HUDEP-2 (cell line): ENCODE results near the gene COL1A2.

ENCODE experiments used
- DNase-seq, 76 experiments: peaks; one replicate each; lab custom pipeline; 2025; ENCODE audit not compliant: unreplicated experiment in 76 of 76; lab: John Stamatoyannopoulos, UW

Gene COL1A2

DNA sequence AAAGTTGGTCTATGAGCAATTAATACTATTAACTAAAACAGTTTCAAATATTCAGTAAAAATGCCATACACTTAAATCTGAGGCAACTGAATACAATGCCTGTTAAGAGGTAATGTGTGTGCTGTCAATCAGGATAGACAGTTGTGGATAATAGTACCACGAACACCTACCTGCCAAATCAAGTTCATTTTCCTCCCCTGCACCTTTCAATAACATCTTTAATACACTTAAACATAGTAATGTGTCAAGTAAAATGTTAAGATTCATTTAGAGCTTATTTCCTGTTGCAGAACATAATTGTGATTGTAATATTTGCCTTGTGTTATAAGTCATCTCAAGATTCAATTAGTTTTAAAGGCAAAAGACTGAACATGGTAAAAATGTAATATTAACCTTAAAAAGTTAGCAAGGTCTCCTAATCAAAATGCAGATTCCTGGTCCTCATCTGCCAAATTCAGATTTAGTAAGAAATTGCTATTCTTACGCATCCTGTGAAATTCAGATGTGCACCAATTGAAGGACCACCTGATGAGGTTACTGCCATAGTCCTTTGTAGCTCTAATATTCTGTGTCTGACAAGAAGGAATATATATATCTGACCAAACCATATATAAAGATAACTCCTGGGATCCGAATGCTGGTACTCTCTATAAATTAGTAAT is 37.1 kb downstream of the COL1A2 start:
- DNase-seq = no peak

DNA sequence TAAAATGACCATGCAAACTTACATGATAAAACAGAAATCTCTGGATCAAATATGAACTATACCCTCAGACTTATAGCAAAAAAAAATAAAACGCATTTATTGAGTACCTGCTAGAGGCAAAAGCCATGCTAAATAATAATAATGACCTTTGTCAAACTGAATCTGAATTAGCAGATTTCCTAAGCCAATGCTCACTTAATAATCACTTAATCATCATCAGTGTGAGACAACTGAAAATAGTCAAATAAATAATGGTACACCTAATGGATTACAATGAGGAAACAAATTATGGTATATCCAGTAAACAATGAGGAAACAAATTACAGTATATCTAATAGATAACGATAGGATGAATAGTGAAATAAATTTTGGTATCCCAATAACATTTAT is 37.6 kb downstream of the COL1A2 start:
- DNase-seq = no peak

DNA sequence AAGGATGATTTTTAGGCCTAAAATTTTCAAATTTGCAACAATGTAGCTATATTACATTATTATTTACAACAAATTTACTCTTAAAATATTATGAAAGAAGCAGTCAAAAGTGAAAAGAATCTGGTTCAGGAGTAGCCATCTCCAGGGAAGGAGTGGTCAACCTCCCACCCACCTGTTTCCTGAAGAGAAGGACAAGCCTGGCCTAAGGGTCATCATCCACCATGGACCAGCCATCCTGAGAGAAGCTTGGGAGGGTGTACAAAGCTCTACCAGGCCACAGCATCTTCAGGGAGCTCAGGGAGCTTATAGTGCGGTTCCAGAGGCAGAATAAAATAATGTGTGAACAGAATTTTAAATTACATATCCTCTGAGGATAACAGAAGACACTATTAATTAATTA is 38.1 kb downstream of the COL1A2 start:
- DNase-seq = no peak

DNA sequence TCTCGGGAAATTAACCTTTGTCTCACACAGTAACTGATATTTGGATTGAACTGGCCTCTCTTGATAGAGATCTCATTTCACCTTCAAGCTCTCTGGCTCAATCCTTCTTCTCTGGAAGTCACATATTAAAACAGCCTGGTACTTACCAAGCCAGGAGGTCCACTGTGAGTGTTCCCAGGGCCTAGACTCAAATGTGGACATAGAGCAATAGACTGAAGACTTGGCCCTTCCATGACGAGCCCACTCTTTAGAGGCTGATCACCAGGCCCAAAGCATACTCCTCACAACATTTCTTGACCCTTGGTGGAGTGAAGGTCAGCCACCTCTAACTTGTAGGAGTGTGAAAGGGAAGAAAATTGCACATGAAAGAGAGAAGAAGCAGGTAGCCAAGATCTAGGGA is 38.5 kb downstream of the COL1A2 start:
- DNase-seq = no peak

DNA sequence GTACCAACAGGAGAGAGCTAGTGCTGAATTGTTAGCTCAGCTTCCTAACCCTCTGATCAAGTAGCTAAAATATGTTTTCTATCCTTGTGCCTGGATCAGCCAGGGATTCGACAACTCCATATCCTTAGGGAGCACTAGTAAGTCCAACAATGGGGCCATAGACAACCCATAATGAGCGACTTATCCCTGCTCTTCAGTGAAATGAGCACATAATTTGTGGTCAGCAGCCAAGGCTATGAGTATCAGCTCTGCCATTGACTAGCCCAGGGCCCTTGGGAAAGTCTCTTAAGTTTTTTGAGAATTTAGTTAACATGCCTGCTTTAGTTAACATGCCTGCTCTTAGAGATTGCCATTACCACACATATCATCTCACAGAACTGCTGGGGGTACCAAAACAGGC is 39.3 kb downstream of the COL1A2 start:
- DNase-seq = no peak

DNA sequence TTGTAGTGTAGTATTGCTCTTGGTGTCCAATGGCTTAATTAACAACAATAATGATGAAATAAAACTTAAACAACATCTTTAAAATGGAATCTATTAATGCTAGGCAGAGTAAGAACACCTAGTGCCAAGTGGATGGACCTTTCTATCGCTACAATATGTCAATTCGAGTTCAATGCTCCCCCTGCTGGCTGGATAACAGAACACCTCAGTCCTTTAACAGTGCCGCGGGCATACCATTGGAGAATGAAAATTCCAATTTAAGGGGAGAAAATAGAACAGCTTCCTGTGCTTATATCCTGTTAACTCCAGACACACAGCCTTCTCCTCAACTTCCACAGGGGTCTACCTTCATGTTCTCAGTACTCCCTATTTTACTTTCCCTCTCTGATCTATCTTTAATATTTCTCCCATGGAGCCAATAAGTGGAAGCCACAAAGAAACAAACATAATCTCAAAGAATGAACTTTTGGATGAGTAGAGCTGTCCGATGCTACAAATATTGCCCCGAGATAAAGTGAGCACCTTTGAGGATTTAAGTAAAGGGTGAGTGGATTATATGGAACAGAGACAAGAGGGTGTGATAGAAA is 41.4 kb downstream of the COL1A2 start:
- peak in 52 of 76 experiments; percentile 3 to 74 (median 22) for DNase-seq

DNA sequence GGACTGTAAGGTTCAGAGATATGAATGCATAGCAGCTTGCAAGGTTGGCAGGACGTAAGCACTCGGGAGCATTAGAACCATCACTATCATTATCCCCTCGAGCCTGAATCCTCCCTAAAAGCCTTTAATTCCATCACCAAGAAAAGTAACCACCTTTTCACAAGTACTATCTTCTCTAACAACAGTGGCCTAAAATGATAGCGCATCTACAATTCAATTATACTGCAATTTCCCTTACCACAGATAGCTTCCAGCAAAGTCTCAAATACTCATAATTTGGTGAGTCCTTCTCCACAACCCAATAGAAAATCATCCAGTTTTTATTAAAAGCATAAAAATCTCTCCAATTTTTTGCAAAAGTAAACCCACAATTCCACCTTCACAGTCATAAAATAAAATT is 42.0 kb downstream of the COL1A2 start:
- DNase-seq = no peak

DNA sequence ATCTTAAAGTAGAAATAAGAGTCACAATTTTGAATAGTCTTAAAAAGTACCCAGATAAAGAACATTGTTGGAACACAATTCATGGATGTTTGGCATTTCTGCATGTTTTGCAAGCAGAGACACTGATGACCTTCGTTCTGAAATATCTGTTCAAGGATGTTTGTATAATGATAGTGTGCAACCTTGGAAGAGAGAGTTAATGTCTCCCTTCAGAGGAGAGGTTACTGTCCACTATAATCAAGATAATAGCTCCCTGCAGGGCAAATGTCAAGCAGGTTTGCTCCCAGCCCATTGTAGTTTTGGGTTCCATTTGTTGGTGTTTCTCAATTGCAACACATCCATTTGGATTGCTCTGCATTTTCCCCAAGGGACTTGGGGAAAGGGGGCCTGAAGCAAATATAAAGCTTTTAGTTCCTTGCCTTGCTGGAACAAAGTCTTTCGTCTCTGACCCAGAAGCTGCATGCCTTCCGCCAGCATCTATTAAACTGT is 45.2 kb downstream of the COL1A2 start:
- no peak for DNase-seq

DNA sequence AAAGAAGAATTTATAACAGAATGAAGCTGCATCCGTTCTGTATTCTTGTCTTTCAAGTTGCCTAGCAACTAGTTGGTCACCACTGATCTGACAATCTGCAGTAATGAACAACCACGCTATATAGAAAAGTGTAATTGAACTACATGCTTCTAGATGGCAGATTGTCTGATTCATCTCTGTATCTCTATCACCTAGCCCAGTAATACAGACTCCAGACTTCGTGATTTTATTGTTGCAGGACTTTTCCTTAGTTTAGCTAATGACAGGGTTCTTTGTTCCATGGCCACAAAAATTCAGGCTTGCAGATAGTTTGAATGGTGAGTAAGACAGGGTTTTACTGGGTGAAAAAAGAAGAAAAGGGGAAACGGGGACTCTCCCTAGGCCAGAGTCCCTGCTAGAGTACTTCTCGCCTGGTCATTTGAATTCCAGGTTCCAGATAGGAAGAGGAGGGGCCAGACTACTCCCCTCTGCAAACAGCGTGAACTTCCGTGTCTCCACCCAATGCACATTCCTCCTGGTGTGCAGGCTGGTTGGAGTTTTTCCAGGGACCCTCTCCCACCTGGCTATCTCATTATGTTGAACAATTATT is 45.9 kb downstream of the COL1A2 start:
- DNase-seq = no peak

DNA sequence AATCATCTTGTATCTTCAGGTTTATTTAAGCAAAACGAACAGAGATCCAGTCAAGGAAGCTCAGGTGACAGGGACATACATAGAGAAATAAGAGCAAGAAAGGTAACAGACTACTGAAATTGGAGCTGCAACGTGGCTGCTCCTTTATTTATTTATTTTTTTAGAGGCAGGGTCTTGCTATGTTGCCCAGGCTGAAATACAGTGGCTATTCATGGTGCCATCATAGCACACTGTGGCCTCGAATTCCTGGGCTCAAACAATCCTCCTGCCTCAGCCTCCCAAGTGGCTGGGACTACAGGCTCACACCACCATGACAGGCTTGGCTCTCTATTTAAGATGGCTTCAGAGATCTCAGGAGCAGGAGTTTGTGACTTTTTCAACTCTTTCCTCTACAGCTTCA is 46.4 kb downstream of the COL1A2 start:
- DNase-seq = no peak

DNA sequence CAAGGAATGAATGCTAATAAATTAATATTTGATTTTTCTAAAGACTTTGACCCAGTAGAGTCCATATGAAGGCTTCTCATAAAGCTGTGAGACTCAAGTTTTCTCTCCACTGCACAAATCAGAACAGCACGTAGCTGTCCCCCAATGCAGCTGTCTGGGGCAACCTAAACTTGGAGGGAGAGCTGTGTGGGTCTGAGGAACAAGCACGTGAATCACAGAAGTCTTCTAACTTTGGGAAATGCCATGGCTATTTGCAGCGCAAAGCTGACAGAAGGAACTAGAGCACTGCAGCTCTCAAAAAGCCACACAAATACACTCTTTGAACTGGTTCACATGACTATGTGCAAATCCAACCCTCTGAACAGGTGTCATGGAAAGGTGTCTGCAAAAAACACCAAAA is 47.9 kb downstream of the COL1A2 start:
- DNase-seq = no peak

DNA sequence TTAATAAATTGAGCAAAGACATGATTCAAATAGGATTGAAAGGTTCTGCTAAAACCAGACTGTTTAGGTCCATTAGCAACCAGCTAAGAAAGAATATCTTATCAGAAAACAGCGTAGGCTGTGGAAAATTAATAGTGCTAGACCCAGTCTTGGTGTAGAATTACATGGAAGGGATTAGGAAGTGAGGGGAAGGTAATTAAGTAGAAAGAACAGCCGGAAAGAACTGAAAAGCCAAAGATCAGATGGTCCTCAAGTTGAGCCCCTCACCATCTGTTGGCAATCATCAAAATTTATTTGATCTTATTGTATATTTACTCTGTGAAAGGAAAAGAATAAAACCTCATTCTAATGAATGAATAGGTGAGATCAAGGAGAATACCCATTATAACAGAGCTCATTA is 50.1 kb downstream of the COL1A2 start:
- DNase-seq = no peak

DNA sequence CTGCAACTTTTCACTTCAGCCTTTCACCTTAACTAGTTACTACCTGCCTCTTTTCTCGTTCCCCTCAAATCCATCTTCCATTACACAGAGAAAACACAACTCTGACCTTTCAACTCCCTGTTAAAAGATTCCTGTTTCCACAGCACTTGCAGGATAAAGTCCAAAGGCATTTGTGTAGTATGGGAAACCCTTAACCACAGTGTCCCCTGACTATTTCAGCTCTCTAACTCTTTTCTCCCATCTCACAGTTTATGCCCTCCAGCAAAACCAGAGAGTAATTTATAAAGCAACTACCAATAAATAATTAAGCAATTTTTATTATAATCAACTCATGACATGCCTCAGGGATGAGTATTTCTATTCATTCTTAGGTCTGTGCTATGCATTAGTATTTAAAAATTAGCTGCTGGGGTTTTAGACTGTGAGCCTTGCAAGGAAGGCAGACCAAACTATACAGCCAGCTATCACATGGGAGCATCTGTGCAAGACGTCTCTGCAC is 51.0 kb downstream of the COL1A2 start:
- no peak for DNase-seq

DNA sequence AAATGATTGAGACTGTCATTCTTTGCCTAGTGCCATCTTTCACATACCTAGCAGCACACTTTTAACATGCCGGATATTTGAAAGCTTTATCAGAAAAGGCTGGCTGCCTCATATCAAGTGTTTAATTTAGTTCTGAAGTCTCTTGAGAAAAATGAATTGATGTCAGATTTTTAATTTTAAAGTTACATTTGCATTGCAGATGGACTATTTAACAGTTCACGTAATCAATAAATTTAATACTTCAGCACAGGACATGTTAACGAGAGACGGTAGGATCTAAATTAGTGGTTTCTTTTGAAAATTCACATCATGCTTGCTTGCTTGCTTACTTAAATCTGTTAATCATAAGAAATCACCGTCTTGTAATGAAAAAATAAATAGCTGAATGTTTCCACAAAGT is 51.6 kb downstream of the COL1A2 start:
- no peak for DNase-seq

DNA sequence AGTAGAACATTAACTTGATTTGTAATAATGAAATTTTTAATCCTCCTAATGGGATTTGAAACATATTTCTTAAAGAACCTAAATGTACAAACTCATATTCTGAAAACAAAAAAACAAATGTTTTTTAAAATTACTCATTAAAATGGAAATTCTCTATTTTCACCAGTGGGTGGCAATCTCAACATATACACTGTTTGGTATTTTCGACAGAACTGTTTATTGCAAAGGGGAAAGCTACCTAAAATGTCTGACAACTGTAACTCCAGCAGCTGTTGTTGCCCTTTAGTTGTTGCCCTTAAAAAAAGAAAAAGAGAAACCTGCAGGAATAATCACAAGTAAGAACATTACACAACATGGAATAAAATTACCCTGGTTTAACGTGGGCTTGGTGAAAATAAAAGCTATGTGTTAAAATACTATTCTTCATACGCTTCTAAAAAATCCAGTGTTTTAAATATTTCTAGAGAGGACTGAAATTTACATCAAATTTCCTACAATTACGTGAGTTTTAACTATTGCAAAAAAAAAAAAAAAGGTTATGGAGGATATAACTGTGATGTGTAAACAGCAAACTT is 54.5 kb downstream of the COL1A2 start:
- DNase-seq = peak in 2 of 76 experiments; percentile 4 to 11

DNA sequence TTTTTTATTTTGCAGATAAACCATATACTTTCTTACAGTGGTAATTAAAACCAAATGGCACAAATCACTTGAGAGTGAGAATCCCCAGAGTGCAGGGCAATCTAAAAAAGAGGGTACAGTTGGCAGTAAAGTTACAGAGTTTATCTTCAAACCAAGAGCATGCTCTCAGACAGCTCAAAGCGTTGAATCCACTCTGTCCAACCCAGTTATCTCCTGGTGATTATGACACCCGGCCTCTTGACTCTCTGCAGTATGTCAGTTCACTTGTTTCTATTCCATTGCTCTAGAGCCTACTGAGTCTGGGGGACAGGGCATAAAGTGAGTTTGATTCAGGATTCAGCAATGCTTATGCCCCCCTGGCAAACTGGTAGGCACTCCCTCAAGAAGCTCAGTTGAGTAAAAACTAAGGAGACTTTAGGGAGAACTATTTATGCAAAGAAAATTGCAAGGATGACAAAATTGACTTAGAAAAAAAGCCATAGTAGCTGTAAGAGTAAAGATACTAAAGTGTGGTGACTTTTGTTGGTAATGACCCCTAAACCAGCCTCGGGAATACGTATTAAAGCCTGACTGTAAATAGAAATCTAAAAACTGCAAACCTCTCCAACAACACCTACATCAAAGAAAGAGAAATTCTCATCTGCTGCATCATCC is 55.5 kb downstream of the COL1A2 start:
- no peak for DNase-seq

DNA sequence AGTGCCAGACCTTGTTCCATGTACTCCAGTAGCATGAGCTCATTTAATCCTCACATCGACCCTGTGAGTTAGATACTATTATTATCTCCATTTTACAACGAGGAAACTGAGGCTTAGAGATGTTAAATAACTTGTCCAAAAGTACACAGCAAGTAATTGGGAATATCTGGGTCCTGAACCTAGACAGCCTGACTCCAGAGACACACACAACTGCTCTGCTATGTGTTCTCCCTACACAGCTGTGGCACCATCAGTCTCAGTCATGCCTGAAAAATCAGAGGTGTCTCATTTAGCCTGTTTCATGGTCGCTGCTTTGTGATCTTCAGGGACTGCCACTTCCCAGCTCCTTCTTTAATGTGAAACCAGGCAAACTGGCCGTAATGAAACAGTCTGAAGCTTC is 56.5 kb downstream of the COL1A2 start:
- no peak for DNase-seq

DNA sequence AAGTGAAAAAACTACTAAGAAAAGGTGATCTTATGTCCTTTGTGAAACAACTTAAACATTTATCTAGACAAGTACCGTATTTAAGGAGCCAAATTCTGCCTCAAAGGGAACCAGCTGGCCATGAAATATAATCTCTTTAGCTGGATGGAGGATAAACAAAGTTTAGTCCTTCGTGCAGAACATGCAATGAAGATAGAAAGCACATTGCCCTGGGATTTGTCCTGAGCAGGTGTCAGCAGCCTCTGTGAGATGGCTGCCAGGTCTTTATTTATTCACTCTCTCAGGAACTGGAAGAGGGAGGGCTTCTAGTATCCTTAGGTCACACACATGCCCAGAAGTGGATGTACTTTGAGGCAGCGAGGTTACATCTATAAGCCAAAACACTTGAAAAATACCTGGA is 57.5 kb downstream of the COL1A2 start:
- DNase-seq = no peak

DNA sequence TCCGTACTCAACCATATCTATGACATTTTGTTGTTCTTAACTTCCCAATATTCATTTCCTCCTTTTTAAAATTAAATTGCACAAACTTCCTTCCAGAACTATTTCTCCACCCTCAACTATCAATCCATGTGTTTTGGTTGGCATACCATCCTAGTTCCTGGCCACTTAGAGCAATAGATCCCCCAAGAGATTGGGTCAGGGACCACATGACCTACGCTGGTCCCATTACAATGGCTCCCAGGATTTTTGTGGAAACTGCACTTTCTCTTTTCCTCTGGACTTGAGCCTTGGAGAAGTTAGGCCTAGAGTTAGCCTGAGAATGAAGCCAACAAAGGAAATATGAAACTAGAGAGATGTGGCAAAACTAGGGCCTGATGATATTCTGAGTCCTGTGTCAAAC is 59.2 kb downstream of the COL1A2 start:
- no peak for DNase-seq

DNA sequence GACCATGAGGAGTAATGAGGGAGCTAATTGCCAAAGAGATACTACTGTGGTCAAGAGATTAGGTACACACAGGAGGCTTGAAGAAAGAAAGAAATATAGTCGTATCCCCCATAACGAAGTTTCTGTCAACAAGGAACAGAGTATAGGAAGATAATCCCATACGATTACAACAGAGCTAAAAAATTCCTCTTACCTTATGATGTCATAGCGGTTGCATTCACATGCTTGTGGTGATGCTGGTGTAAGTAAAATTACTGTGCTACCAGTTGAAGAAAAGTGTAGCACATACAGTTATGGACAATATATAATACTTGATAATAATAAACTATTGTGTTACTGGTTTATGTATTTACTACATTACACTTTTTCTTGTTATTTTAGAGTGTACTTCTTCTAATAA is 63.3 kb downstream of the COL1A2 start:
- DNase-seq = no peak

DNA sequence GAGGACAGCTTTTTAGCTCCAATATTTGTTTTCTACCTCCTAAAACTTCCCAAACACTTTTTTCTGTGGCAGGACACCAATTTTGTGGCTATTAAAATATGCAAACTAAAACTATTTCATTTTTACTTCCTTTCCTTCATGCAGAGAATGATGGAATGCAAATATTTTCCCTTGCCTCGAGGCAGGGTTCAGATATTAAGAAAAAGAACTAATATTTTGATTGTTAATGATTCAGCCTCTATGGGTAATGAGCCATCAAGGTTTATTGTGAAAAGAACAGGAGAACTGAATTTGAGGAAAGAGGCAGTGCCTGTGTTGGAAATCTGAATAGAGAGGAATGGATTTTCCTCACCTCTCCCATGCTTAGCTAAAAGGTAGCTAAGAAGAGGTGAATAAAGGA is 71.8 kb downstream of the COL1A2 start:
- no peak for DNase-seq
